Neuronal stem cell (in vitro differentiated cells): ENCODE measurements around the gene GUCY2C.

ENCODE experiments used
- DNase-seq: peaks from one replicate; pipeline ENCODE4 v3.0.0-alpha.2; 2013; ENCODE audit warnings: low spot score
- H2AFZ ChIP-seq: one replicate; pipeline ENCODE4 v1.6.1; 2013; ENCODE audit warnings: mild to moderate bottlenecking, low read length, inconsistent platforms
- H2AK5ac ChIP-seq: 2 replicates; pipeline ENCODE4 v1.6.1; 2013; ENCODE audit warnings: low read depth, mild to moderate bottlenecking, inconsistent platforms, low read length, moderate library complexity, mixed read lengths
- H2BK120ac ChIP-seq: 2 replicates; pipeline ENCODE4 v1.6.1; 2013; ENCODE audit warnings: low read depth, mild to moderate bottlenecking, inconsistent platforms, low read length, moderate library complexity, mixed read lengths
- H2BK12ac ChIP-seq: one replicate; pipeline ENCODE4 v1.6.1; 2013; ENCODE audit warnings: low read length, inconsistent platforms
- H2BK15ac ChIP-seq: 2 replicates; pipeline ENCODE4 v1.6.1; 2013; ENCODE audit warnings: mild to moderate bottlenecking, low read length, inconsistent platforms, mixed read lengths
- H2BK5ac ChIP-seq: one replicate; pipeline ENCODE4 v1.6.1; 2013; ENCODE audit warnings: inconsistent platforms, mild to moderate bottlenecking, low read length, moderate library complexity
- H3K14ac ChIP-seq: one replicate; pipeline ENCODE4 v1.6.1; 2013; ENCODE audit warnings: low read length, inconsistent platforms
- H3K18ac ChIP-seq: 2 replicates; pipeline ENCODE4 v1.6.1; 2013; ENCODE audit warnings: low read length, inconsistent platforms
- H3K23ac ChIP-seq: 2 replicates; pipeline ENCODE4 v1.6.1; 2013; ENCODE audit warnings: low read depth, mild to moderate bottlenecking, mixed read lengths, low read length, inconsistent platforms; ENCODE audit not compliant: poor library complexity
- H3K27ac ChIP-seq: replicated peaks from 3 replicates; pipeline ENCODE4 v1.5.1; 2013; ENCODE audit warnings: low read length, inconsistent platforms
- H3K27me3 ChIP-seq, 3 experiments: 2 replicates each; pipeline ENCODE4 v1.6.1; 2013; ENCODE audit warnings: low read length in 3 of 3, mild to moderate bottlenecking in 2 of 3, inconsistent platforms in 1 of 3, low read depth in 1 of 3, mixed read lengths in 1 of 3, moderate library complexity in 1 of 3; ENCODE audit not compliant: control insufficient read depth in 3 of 3, insufficient read depth in 3 of 3
- H3K36me3 ChIP-seq, 2 donors: replicated peaks in 1 of 2; 2 replicates each; pipeline ENCODE4 v1.6.1; 2013; ENCODE audit warnings: low read length in 2 of 2; ENCODE audit not compliant: control insufficient read depth in 2 of 2, insufficient read depth in 2 of 2
- H3K4ac ChIP-seq: 2 replicates; pipeline ENCODE4 v1.6.1; 2013; ENCODE audit warnings: inconsistent platforms, mild to moderate bottlenecking, low read length, moderate library complexity
- H3K4me1 ChIP-seq, 2 donors: 1 replicate in 1 of 2; 2 replicates in 1 of 2; pipeline ENCODE4 v1.6.1; 2013; ENCODE audit warnings: low read length in 2 of 2, low read depth in 1 of 2; ENCODE audit not compliant: control insufficient read depth in 2 of 2, insufficient read depth in 1 of 2
- H3K4me2 ChIP-seq: one replicate; pipeline ENCODE4 v1.6.1; 2013; ENCODE audit warnings: mild to moderate bottlenecking, low read length, inconsistent platforms; ENCODE audit not compliant: insufficient read depth, poor library complexity, severe bottlenecking
- H3K4me3 ChIP-seq, 2 donors: 2 replicates each; pipeline ENCODE4 v1.5.1; 2013; ENCODE audit warnings: low read length in 2 of 2, mild to moderate bottlenecking in 2 of 2, inconsistent platforms in 1 of 2, moderate library complexity in 1 of 2
- H3K79me1 ChIP-seq: one replicate; pipeline ENCODE4 v1.6.1; 2013; ENCODE audit warnings: low read depth, mild to moderate bottlenecking, inconsistent platforms, low read length, moderate library complexity
- H3K9ac ChIP-seq: one replicate; pipeline ENCODE4 v1.6.1; 2013; ENCODE audit warnings: mild to moderate bottlenecking, low read depth, low read length, inconsistent platforms; ENCODE audit not compliant: poor library complexity
- H3K9me3 ChIP-seq, 2 donors: replicated peaks in 1 of 2; 2 replicates each; pipeline versions ENCODE3 to v1.6.1; 2013; ENCODE audit warnings: low read length in 2 of 2, mild to moderate bottlenecking in 2 of 2, inconsistent platforms in 1 of 2, low read depth in 1 of 2, mixed read lengths in 1 of 2, moderate library complexity in 1 of 2; ENCODE audit not compliant: control insufficient read depth in 2 of 2, insufficient read depth in 1 of 2
- H4K8ac ChIP-seq: one replicate; pipeline ENCODE4 v1.6.1; 2013; ENCODE audit warnings: low read depth, mild to moderate bottlenecking, inconsistent platforms, low read length, moderate library complexity
- H4K91ac ChIP-seq: one replicate; pipeline ENCODE4 v1.6.1; 2013; ENCODE audit warnings: low read length, low read depth, mild to moderate bottlenecking, inconsistent platforms; ENCODE audit not compliant: poor library complexity
- WGBS, 2 donors: extraction: QIAGEN DNeasy Blood & Tissue Kit; methylation state at CpG; one replicate each; pipeline ENCODE4 v1.1.7; 2013; ENCODE audit warnings: missing lambda C conversion rate in 2 of 2, mixed read lengths in 1 of 2; ENCODE audit not compliant: insufficient read length in 2 of 2, insufficient replicate concordance in 1 of 2; ENCODE audit errors: extremely low coverage in 2 of 2; 5-methylcytosine and 5-hydroxymethylcytosine counted together

GUCY2C gene

GRCh38 chr12:14572401-14572800, 124.0 kb downstream of the GUCY2C start:
- Histone ChIP-seq H3K27ac (no peak overlapping the region), H3K4me3 (no peak overlapping the region), H3K4ac (no peak overlapping the region), H3K18ac (no peak overlapping the region), H4K91ac (no peak overlapping the region), H2BK120ac (no peak overlapping the region), H3K27me3 (peaks cover 0 to 10% (median 3%) of the 10 kb centered on the region in 3 experiments), H3K4me1 (peaks cover 0 to 1% of the 10 kb centered on the region in 2 donors), H3K23ac (no peak overlapping the region), H3K9ac (no peak overlapping the region), H2BK12ac (no peak overlapping the region), H3K9me3 (peaks cover 0 to 4% of the 10 kb centered on the region in 2 donors), H2BK5ac (no peak overlapping the region), H3K14ac (no peak overlapping the region), H3K4me2 (no peak overlapping the region), H2AFZ (no peak overlapping the region), H3K36me3 (no peaks in the 10 kb centered on the region), H3K79me1 (no peaks in the 10 kb centered on the region), H2BK15ac (no peak overlapping the region), H4K8ac (no peak overlapping the region), H2AK5ac (no peak overlapping the region)
- no CpG with 5 or more reads among the region's 4 CpGs for WGBS, 2 donors
- DNase-seq: no peak

GRCh38 chr12:14571779-14572178, 124.6 kb downstream of the GUCY2C start:
- no CpG with 5 or more reads among the region's 3 CpGs for WGBS, 2 donors
- Histone ChIP-seq H2BK15ac (no peak overlapping the region), H3K4me1 (peaks cover 0 to 1% of the 10 kb centered on the region in 2 donors), H3K14ac (no peak overlapping the region), H2BK120ac (no peak overlapping the region), H2AK5ac (no peak overlapping the region), H2AFZ (no peak overlapping the region), H3K9me3 (peaks cover 0 to 4% of the 10 kb centered on the region in 2 donors), H3K4me2 (no peak overlapping the region), H3K79me1 (no peaks in the 10 kb centered on the region), H3K18ac (no peak overlapping the region), H3K4me3 (no peak overlapping the region), H3K27me3 (peaks cover 0 to 16% (median 6%) of the 10 kb centered on the region in 3 experiments), H4K8ac (no peak overlapping the region), H3K36me3 (no peaks in the 10 kb centered on the region), H3K4ac (no peak overlapping the region), H4K91ac (no peak overlapping the region), H2BK12ac (no peak overlapping the region), H3K23ac (no peak overlapping the region), H3K27ac (no peak overlapping the region), H3K9ac (no peak overlapping the region), H2BK5ac (no peak overlapping the region)
- no peak for DNase-seq

- peaks cover 0 to 1% of the 10 kb centered on the region in 2 donors for H3K4me1 ChIP-seq
- H3K4me2 ChIP-seq: no peak overlapping the region
- peaks cover 0 to 23% (median 6%) of the 10 kb centered on the region in 3 experiments for H3K27me3 ChIP-seq
- H3K27ac ChIP-seq: no peak overlapping the region
- DNase-seq: no peak
- H4K91ac ChIP-seq: no peak overlapping the region
- no peaks in the 10 kb centered on the region for H3K36me3 ChIP-seq
- no peak overlapping the region for H2BK120ac ChIP-seq
- H3K4ac ChIP-seq: no peak overlapping the region
- H2BK15ac ChIP-seq: no peak overlapping the region
- no peak overlapping the region for H3K9ac ChIP-seq
- H2BK5ac ChIP-seq: no peak overlapping the region
- H3K18ac ChIP-seq: no peak overlapping the region
- H3K4me3 ChIP-seq: no peak overlapping the region
- no peak overlapping the region for H3K14ac ChIP-seq
- WGBS, 2 donors: no CpG with 5 or more reads among the region's 1 CpG
- H2AFZ ChIP-seq: no peak overlapping the region
- no peak overlapping the region for H2BK12ac ChIP-seq
- H3K79me1 ChIP-seq: no peaks in the 10 kb centered on the region
- no peak overlapping the region for H3K23ac ChIP-seq
- peaks cover 0 to 4% of the 10 kb centered on the region in 2 donors for H3K9me3 ChIP-seq
- H4K8ac ChIP-seq: no peak overlapping the region
- no peak overlapping the region for H2AK5ac ChIP-seq
Measured at GRCh38 chr12:14570231-14570630, 126.2 kb downstream of the GUCY2C start.

GRCh38 chr12:14567351-14568162, 128.8 kb downstream of the GUCY2C start, which contains the start of gene PLBD1:
Gene PLBD1 (minus strand): TSS chr12:14567883. CDS start chr12:14567696, 187 bp downstream.
- peak; percentile 39 for DNase-seq

More at GRCh38 chr12:14567351-14568162, 128.8 kb downstream of the GUCY2C start, which contains the start of gene PLBD1:
- Histone ChIP-seq H2BK120ac (no peak within 1 kb of the TSS), H3K27ac (no peak within 1 kb of the TSS), H2AFZ (peak within 1 kb of the TSS; percentile 94), H3K4me3 (peak within 1 kb of the TSS; percentile 29 to 69), H3K36me3 (no peaks in the 10 kb centered on the region), H2BK15ac (peak within 1 kb of the TSS; percentile 25), H3K4ac (no peak within 1 kb of the TSS), H3K18ac (peak within 1 kb of the TSS; percentile 88), H3K9me3 (peaks cover 0 to 4% of the 10 kb centered on the region in 2 donors), H3K4me1 (peaks cover 0 to 1% of the 10 kb centered on the region in 2 donors), H3K4me2 (peak within 1 kb of the TSS; percentile 67), H2BK5ac (no peak within 1 kb of the TSS), H3K23ac (peak within 1 kb of the TSS; percentile 14), H3K27me3 (peaks cover 0 to 23% (median 6%) of the 10 kb centered on the region in 3 experiments), H4K91ac (no peak within 1 kb of the TSS), H3K9ac (peak within 1 kb of the TSS; percentile 33), H2AK5ac (no peak within 1 kb of the TSS), H4K8ac (no peak within 1 kb of the TSS), H3K79me1 (no peaks in the 10 kb centered on the region), H2BK12ac (no peak within 1 kb of the TSS), H3K14ac (peak within 1 kb of the TSS; percentile 65)
- no CpG with 5 or more reads among the region's 76 CpGs for WGBS, 2 donors
